SHP77 (cell line): ENCODE measurements around the gene PVR.

Experiments used
- DNase-seq, 2 experiments: peaks; one replicate each; lab custom pipeline; 2025; lab: John Stamatoyannopoulos, UW

PVR gene, protein sequence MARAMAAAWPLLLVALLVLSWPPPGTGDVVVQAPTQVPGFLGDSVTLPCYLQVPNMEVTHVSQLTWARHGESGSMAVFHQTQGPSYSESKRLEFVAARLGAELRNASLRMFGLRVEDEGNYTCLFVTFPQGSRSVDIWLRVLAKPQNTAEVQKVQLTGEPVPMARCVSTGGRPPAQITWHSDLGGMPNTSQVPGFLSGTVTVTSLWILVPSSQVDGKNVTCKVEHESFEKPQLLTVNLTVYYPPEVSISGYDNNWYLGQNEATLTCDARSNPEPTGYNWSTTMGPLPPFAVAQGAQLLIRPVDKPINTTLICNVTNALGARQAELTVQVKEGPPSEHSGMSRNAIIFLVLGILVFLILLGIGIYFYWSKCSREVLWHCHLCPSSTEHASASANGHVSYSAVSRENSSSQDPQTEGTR

GRCh38 chr19:44643605-44644401 is at the start of gene PVR:
PVR (plus strand) TSS chr19:44643910; CDS start chr19:44644097, 187 bp downstream.
- peak; percentile 61 to 83 for DNase-seq

DNA sequence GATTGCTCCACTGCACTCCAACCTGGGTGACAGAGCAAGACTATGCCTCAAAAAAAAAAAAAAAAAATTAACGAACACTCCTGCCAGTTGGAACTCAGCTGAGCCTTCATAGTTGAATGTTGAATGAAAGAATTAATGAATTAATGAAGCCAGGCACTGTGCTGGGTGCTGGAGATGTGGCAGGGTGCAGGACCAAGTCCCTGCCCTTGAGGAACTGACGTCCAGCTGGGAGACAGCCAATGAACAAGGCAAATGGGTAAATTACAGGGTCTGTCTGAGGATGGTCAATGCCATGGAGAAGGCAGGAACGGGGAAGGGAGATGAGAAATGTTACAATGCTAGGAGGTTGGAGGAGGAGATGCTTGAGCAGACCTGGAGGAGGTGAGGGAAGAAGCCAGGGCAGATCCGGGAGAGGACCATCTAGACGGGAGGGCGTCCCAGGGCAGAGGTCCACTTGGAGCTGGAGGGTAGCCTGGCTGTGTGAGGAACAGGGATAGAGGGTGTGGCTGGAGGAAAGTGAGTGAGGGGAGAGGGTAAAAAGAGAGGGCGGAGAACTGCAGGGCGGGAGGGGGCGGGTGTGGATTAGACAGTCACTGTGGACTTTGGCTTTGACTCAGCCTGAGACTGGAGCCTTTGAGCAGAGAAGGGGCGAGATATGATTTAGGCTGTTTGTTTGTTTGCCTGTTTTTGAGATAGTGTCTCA is 47.1 kb upstream of the PVR start:
- no peak for DNase-seq

DNA sequence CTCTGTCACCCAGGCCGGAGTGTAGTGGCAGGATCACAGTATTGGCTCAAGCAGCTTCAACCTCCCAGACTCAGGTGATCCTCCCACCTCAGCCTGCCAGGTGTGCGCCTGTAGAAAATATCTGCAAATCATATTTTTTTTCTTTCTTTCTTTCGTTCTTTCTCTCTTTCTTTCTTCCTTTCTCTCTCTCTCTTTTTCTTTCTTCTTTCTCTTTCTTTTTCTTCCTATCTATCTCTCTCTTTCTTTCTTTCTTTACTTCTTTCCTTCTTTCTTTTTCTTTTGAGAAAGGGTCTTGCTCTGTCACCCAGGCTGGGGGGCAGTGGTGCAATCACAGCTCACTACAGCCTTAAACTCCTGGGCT is 46.6 kb upstream of the PVR start:
- DNase-seq = no peak

GRCh38 chr19:44598355-44598754 is 45.4 kb upstream of the PVR start:
- no peak for DNase-seq

- no peak for DNase-seq
Observed at GRCh38 chr19:44598880-44599279, 44.8 kb upstream of the PVR start.

GRCh38 chr19:44600466-44600865 is 43.2 kb upstream of the PVR start:
- no peak for DNase-seq

DNA sequence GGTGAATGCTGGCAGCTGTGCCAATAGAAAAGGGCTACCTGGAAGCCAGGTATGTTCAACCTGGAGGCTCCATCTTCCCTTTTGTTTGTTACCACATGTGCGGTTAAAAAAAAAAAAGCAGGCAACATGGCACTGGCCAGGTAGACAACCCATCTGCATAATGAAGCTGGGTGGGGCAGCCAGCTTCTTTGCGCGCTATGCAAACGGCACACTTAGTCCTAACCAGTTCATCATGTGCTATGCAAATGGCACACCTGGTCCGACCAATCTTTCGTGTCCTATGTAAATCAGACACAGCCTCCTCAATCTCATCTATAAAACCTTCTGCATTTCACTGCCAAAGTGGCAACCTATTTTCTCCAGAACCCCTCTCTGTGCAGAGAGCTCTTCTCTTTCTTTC is 41.6 kb upstream of the PVR start:
- no peak for DNase-seq

DNA sequence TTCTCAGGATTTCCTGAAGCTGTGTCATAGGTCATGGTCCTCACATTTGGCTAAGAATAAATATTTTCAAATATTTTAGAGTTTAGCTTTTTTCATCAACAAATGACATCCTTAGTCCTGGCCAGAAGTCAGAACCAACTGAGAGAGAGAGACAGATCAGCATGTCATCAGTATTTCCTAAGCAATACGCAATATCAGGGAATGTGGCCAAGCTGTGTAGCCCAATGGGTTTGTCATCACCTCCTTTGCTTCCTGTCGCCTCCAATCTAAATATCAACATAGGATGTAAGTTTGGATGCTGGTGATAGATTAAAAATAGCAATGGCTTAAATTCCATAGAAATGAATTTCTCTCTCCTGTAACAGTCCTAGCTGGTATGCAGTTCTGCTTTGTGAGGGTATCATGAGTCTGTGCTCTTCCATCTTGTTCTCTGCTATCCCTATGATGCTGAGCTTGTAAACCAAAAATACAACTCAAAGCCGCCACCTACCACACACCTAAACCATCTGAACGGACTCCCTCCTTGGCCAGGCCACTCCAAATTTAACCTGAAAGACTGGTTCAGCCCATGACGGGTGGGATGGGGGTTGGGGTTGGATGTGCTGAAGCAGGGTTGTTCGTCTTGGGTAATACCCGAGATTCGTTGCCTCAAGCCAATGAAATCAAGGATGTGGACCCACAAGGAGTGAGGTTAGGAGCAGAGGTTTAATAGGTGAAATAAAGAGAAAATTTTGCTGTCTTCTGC is 40.3 kb upstream of the PVR start:
- no peak for DNase-seq

- no peak for DNase-seq
Observed at GRCh38 chr19:44604241-44604640, 39.5 kb upstream of the PVR start.

DNA sequence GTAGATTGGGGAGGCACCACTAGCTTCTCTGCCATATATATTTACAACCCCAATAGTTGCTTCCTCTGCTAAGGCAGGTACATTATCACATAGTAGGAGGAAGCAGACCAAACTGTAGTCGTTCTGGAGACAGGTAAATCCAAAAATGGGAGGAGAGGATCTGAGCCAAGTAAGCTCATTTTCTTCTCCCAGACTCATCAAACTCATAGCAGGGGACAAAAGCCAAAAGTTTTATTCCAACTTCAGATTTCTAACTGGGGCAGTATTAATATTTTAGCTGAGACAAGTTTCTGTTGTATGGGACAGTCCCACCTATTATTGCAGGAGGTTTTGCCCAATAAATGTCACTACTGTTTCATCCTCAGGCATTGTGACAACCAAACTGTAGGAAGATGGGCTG is 38.2 kb upstream of the PVR start:
- no peak for DNase-seq

DNA sequence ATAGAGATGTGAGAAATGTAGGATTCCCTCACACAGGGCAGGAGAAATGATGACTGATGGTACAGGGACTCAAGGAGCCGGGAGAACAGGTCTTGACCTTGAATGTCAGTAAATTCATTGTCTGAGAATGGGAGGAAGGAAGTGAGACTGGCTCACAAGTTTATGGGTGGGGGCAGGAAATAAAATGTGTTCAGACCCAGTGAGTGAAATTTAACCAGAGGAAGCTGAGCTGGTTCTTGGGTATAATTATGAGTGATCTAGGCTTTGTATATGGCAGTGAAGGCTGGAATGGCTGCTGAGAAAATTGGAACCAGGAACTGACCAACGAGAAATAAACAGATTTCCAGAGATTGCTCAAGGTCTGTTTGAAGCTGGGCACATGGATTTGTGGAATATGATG is 36.7 kb upstream of the PVR start:
- no peak for DNase-seq

GRCh38 chr19:44607917-44608316 is 35.8 kb upstream of the PVR start:
- DNase-seq = no peak

DNA sequence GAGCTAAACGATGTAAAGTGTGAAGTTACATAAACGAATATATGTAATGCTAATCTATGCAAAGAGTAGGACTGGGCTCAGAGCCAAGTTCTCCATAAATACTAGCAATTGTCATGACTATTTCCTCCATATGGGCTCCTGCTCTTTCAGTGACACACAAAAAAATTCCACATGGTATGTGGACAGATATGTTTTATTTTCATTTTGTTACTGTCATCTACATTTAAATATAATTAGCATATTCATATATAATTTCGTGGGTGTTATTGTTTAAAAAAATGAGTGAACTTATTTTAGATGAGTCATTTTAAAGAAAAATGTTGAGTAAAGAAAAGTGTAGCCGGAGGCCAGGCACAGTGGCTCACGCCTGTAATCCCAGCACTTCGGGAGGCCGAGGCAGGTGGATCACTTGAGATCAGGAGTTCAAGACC is 35.3 kb upstream of the PVR start:
- peak in 1 of 2 experiments; percentile 6 for DNase-seq

DNA sequence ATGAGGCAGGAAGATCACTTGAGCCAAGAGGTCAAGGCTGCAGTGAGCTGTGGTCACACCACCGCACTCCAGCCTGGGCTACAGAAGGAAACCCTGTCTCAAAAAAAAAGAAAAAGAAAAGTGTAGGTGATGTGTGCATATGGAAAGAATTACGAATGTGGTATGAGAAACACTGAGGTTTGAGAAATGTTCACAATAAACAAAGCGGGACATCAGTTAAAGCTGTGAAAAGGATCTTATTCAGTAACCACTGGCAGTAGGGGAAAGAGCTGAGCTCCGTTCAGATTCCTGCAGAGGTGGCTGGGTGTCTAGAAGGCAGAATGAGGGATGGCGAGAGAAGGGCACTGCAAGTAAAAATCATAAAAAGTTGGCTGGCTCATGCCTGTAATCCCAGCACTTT is 34.5 kb upstream of the PVR start:
- no peak for DNase-seq

GRCh38 chr19:44610497-44610896 is 33.2 kb upstream of the PVR start:
- peak in 1 of 2 experiments; percentile 9 for DNase-seq

DNA sequence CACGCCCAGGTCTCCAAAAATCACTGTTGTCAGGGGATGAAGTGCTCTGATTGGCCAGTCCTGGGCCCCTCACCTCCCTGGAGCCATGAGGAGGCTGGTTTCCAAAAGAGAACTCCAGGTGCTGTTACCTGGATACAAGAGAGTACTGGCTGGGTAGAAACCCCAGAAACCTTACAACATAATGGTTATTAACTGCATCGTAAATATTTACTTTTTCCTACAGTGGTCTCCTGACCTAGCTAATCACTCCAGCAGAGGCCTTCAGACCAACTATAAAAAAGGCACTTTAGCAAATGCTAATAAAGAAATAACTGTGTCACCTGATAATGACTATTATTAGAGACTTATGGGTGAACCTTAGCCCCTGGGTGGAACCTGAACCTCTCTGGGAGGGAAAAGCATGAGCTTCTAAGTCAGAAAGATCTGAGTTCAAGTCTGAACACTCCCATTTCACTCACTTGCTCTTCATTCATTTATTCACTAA is 31.9 kb upstream of the PVR start:
- no peak for DNase-seq

GRCh38 chr19:44613295-44614178 is 30.2 kb upstream of the PVR start, which contains the start of gene IGSF23:
IGSF23 (plus strand) TSS chr19:44613563; CDS start chr19:44613646, 83 bp downstream.
- DNase-seq = no peak

- no peak for DNase-seq
Observed at GRCh38 chr19:44614313-44614712, 29.4 kb upstream of the PVR start.

GRCh38 chr19:44615863-44616247 is 27.9 kb upstream of the PVR start:
- no peak for DNase-seq

GRCh38 chr19:44617110-44617880 is 26.4 kb upstream of the PVR start:
- no peak for DNase-seq
